Stimulated activated CD4-positive, alpha-beta T cell treated with anti-CD3 and anti-CD28 coated beads, Interleukin-15, amount 100 ng/mL, for 1 hour (primary cell): ENCODE measurements around the gene UBFD1.
"Not testable (repeated sequence)": the region's sequence is repeated elsewhere in the genome, so short reads cannot be mapped to it uniquely, and the experiment has no call there.

Source experiments
- DNase-seq, 2 donors: peaks; one replicate each; pipeline ENCODE4 v3.0.0-alpha.2; 2020; ENCODE audit warnings: low read depth in 1 of 2, low spot score in 1 of 2

Gene UBFD1

GRCh38 chr16:23524886-23525285 is 32.6 kb upstream of the UBFD1 start:
- no peak for DNase-seq

GRCh38 chr16:23527961-23528643 is 29.4 kb upstream of the UBFD1 start:
- no peak for DNase-seq

- no peak for DNase-seq
These were observed 28.8 kb upstream of the UBFD1 start for GRCh38 chr16:23528644-23529310.

- DNase-seq, result no peak
These were observed 27.5 kb upstream of the UBFD1 start for GRCh38 chr16:23530062-23530461.

- DNase-seq, result no peak
These were observed 25.1 kb upstream of the UBFD1 start for GRCh38 chr16:23532448-23532847.

GRCh38 chr16:23534868-23535860 is 22.4 kb upstream of the UBFD1 start:
- no peak for DNase-seq

GRCh38 chr16:23535901-23536300 is 21.6 kb upstream of the UBFD1 start:
- DNase-seq, result no peak

- no peak for DNase-seq
These were observed 20.1 kb upstream of the UBFD1 start for GRCh38 chr16:23537390-23537789.

GRCh38 chr16:23538919-23539278 is 18.6 kb upstream of the UBFD1 start:
- DNase-seq, result no peak

GRCh38 chr16:23539984-23540816 is 17.3 kb upstream of the UBFD1 start:
- DNase-seq, result no peak

GRCh38 chr16:23540817-23541178 is 16.7 kb upstream of the UBFD1 start:
- not testable (repeated sequence) for DNase-seq

- no peak for DNase-seq
These were observed 13.1 kb upstream of the UBFD1 start for GRCh38 chr16:23544436-23544835.

GRCh38 chr16:23549938-23550337 is 7.6 kb upstream of the UBFD1 start:
- no peak for DNase-seq

GRCh38 chr16:23552161-23552560 is 5.4 kb upstream of the UBFD1 start:
- DNase-seq, result no peak

- no peak for DNase-seq
These were observed 3.0 kb upstream of the UBFD1 start for GRCh38 chr16:23554536-23554935.

GRCh38 chr16:23557779-23558702 is 514 bp downstream of the UBFD1 start:
- DNase-seq, result no peak

- no peak for DNase-seq
These were observed 4.1 kb downstream of the UBFD1 start for GRCh38 chr16:23561586-23561985.

- DNase-seq, result no peak
These were observed 5.0 kb downstream of the UBFD1 start for GRCh38 chr16:23562505-23562904.

GRCh38 chr16:23563186-23563585 is 5.7 kb downstream of the UBFD1 start:
- DNase-seq, result no peak
